Smooth muscle cell (in vitro differentiated cells): Measurements from ENCODE around the gene SIRPB1. TPM values are rescaled to one million over a fixed set of nuclear protein-coding genes. Genes with fewer than 3 reads are reported as not detected.

ENCODE experiments used
- DNase-seq: peaks from one replicate; lab custom pipeline; 2025; ENCODE audit not compliant: unreplicated experiment; lab: John Stamatoyannopoulos, UW
- H2AFZ ChIP-seq: fragments of 200-600 bp; sonication (generic); 2 replicates; pipeline ENCODE4 v1.6.0; 2016; ENCODE audit warnings: antibody characterized with exemption, low read depth, mild to moderate bottlenecking
- H3F3A ChIP-seq: fragments of 200-600 bp; sonication (generic); 2 replicates; pipeline ENCODE4 v1.6.0; 2017; ENCODE audit warnings: antibody characterized with exemption, low read depth
- H3K27ac ChIP-seq: fragments of 200-600 bp; sonication (generic); 2 replicates; pipeline ENCODE4 v1.5.1; 2016; ENCODE audit warnings: low read depth, mild to moderate bottlenecking
- H3K27me3 ChIP-seq: fragments of 200-600 bp; sonication (generic); 2 replicates; pipeline ENCODE4 v1.6.1; 2016; ENCODE audit warnings: low read depth, mild to moderate bottlenecking
- H3K36me3 ChIP-seq: fragments of 200-600 bp; sonication (generic); 2 replicates; pipeline ENCODE4 v1.5.1; 2016; ENCODE audit warnings: low read depth
- H3K4me1 ChIP-seq: fragments of 200-600 bp; sonication (generic); 2 replicates; pipeline ENCODE4 v1.5.1; 2016; ENCODE audit warnings: low read depth
- H3K4me2 ChIP-seq: fragments of 200-600 bp; sonication (generic); 2 replicates; pipeline ENCODE4 v1.6.0; 2016; ENCODE audit warnings: mild to moderate bottlenecking
- H3K4me3 ChIP-seq: fragments of 200-600 bp; sonication (generic); 2 replicates; pipeline ENCODE4 v1.5.1; 2016; ENCODE audit warnings: mild to moderate bottlenecking
- H3K79me2 ChIP-seq: fragments of 200-600 bp; sonication (generic); 2 replicates; pipeline ENCODE4 v1.6.0; 2016; ENCODE audit warnings: low read depth, mild to moderate bottlenecking
- H3K9ac ChIP-seq: fragments of 200-600 bp; sonication (generic); 2 replicates; pipeline ENCODE4 v1.6.0; 2016; ENCODE audit warnings: low read depth
- H3K9me3 ChIP-seq: fragments of 200-600 bp; sonication (generic); replicated peaks from 2 replicates; pipeline ENCODE4 v1.5.1; 2016; ENCODE audit warnings: low read depth
- H4K20me1 ChIP-seq: fragments of 200-600 bp; sonication (generic); 2 replicates; pipeline ENCODE4 v1.6.0; 2016; ENCODE audit warnings: low read depth
- CTCF ChIP-seq: fragments of 200-600 bp; sonication (generic); IDR thresholded peaks from 2 replicates; pipeline ENCODE4 v1.5.1; 2017; ENCODE audit warnings: borderline replicate concordance, mild to moderate bottlenecking, antibody characterized with exemption; ENCODE audit not compliant: insufficient read depth, poor library complexity, severe bottlenecking
- WGBS: methylation state at CpG from one replicate; pipeline ENCODE4 v1.1.7; 2016; ENCODE audit warnings: low lambda C conversion rate; 5-methylcytosine and 5-hydroxymethylcytosine counted together
- polyA plus RNA-seq: library from polyadenylated mRNA; unstranded; fragments of >200 nt; fragmentation: Nextera tagmentation; extraction: Ambion mirVana; gene quantifications from 2 replicates; pipeline ENCODE4 v1.2.1, GENCODE V29; 2016
- total RNA-seq: library from RNA; depleted of rRNA; stranded (reverse); fragments of >200 nt; gene quantifications from 2 replicates; pipeline ENCODE4 v1.2.3, GENCODE V29; 2014

Gene SIRPB1
- total and polyA plus RNA-seq, 2 experiments from 2014 or later: 0.49 to 0.61 TPM

GRCh38 chr20:1595333-1595732 is 24.5 kb downstream of the SIRPB1 start:
- Histone ChIP-seq H3K79me2 (no peaks in the 10 kb centered on the region), H3K4me2 (no peak overlapping the region), H3K9me3 (no peaks in the 10 kb centered on the region), H3K4me3 (no peak overlapping the region), H4K20me1 (no peaks in the 10 kb centered on the region), H3F3A (no peaks in the 10 kb centered on the region), H3K36me3 (no peaks in the 10 kb centered on the region), H3K27ac (no peak overlapping the region), H3K9ac (no peak overlapping the region), H3K27me3 (no peaks in the 10 kb centered on the region), H2AFZ (no peak overlapping the region), H3K4me1 (no peaks in the 10 kb centered on the region)
- TF ChIP-seq CTCF: no peak
- WGBS: no CpG with 5 or more reads among the region's 1 CpG
- no peak for DNase-seq

GRCh38 chr20:1588533-1589460 is 31.0 kb downstream of the SIRPB1 start:
- Histone ChIP-seq H3K4me2 (no peak overlapping the region), H4K20me1 (no peaks in the 10 kb centered on the region), H3K27ac (no peak overlapping the region), H2AFZ (no peak overlapping the region), H3K79me2 (no peaks in the 10 kb centered on the region), H3K9ac (no peak overlapping the region), H3K27me3 (no peaks in the 10 kb centered on the region), H3K9me3 (no peaks in the 10 kb centered on the region), H3K4me3 (no peak overlapping the region), H3K4me1 (no peaks in the 10 kb centered on the region), H3F3A (no peaks in the 10 kb centered on the region), H3K36me3 (no peaks in the 10 kb centered on the region)
- TF ChIP-seq CTCF: no peak
- no peak for DNase-seq
- WGBS: no CpG with 5 or more reads among the region's 9 CpGs

GRCh38 chr20:1587781-1588532 is 31.9 kb downstream of the SIRPB1 start:
- no peaks in the 10 kb centered on the region for H4K20me1 ChIP-seq
- no peak for DNase-seq
- H3K4me1 ChIP-seq: no peaks in the 10 kb centered on the region
- H3F3A ChIP-seq: no peaks in the 10 kb centered on the region
- H3K4me3 ChIP-seq: no peak overlapping the region
- H3K4me2 ChIP-seq: no peak overlapping the region
- H3K9me3 ChIP-seq: no peaks in the 10 kb centered on the region
- no peaks in the 10 kb centered on the region for H3K79me2 ChIP-seq
- no peak overlapping the region for H3K27ac ChIP-seq
- no peak overlapping the region for H3K9ac ChIP-seq
- no peaks in the 10 kb centered on the region for H3K36me3 ChIP-seq
- no peaks in the 10 kb centered on the region for H3K27me3 ChIP-seq
- WGBS: no CpG with 5 or more reads among the region's 3 CpGs
- no peak overlapping the region for H2AFZ ChIP-seq
- no peak for TF ChIP-seq CTCF
